GM23338 (cell line): ENCODE data around the gene TPST1. TPM values are rescaled to one million over a fixed set of nuclear protein-coding genes. Genes with fewer than 3 reads are reported as not detected.

Source experiments
- ATAC-seq: fragments of 200-7000 bp; cut with Tn5 transposase; 3 replicates; pipeline ENCODE4 v1.9.1; 2020
- DNase-seq: peaks from one replicate; pipeline ENCODE4 v3.0.0-alpha.2; 2015; ENCODE audit warnings: low spot score
- H2AFZ ChIP-seq: fragments of 200-600 bp; sonication (generic); 2 replicates; pipeline ENCODE4 v1.8.0; 2016; ENCODE audit warnings: antibody characterized with exemption, mild to moderate bottlenecking, moderate library complexity
- H3F3A ChIP-seq: fragments of 200-600 bp; sonication (generic); replicated peaks from 2 replicates; pipeline ENCODE4 v1.8.0; 2017; ENCODE audit warnings: antibody characterized with exemption, mixed run types, low read depth
- H3K27ac ChIP-seq: fragments of 200-600 bp; sonication (generic); 2 replicates; pipeline ENCODE4 v1.6.1; 2016; ENCODE audit warnings: low read depth
- H3K27me3 ChIP-seq: fragments of 200-600 bp; sonication (generic); 2 replicates; pipeline ENCODE4 v1.8.0; 2016; ENCODE audit warnings: mild to moderate bottlenecking, mixed run types, moderate library complexity; ENCODE audit not compliant: insufficient read depth
- H3K36me3 ChIP-seq: fragments of 200-600 bp; sonication (generic); 2 replicates; pipeline ENCODE4 v1.8.0; 2016; ENCODE audit warnings: mild to moderate bottlenecking; ENCODE audit not compliant: insufficient read depth
- H3K4me1 ChIP-seq: fragments of 200-600 bp; sonication (generic); 2 replicates; pipeline ENCODE4 v1.8.0; 2016; ENCODE audit warnings: mild to moderate bottlenecking, moderate library complexity; ENCODE audit not compliant: insufficient read depth
- H3K4me2 ChIP-seq: fragments of 200-600 bp; sonication (generic); 2 replicates; pipeline ENCODE4 v1.7.1; 2017; ENCODE audit warnings: mixed run types
- H3K4me3 ChIP-seq: fragments of 200-600 bp; sonication (generic); 2 replicates; pipeline ENCODE4 v1.6.1; 2016; ENCODE audit warnings: mixed run types
- H3K79me2 ChIP-seq: fragments of 200-600 bp; sonication (generic); replicated peaks from 2 replicates; pipeline ENCODE4 v1.8.0; 2017; ENCODE audit warnings: mild to moderate bottlenecking; ENCODE audit not compliant: insufficient read depth
- H3K9me2 ChIP-seq: fragments of 200-600 bp; sonication (generic); 2 replicates; pipeline ENCODE4 v1.8.0; 2017; ENCODE audit not compliant: insufficient read depth
- H4K20me1 ChIP-seq: fragments of 200-600 bp; sonication (generic); replicated peaks from 2 replicates; pipeline ENCODE4 v1.8.0; 2017; ENCODE audit warnings: mild to moderate bottlenecking; ENCODE audit not compliant: insufficient read depth
- H3K27ac Mint-ChIP-seq: 2 replicates; pipeline ENCODE4 v1.8.0; 2020; ENCODE audit warnings: inconsistent platforms, mild to moderate bottlenecking, moderate library complexity, mixed read lengths
- H3K27me3 Mint-ChIP-seq: 3 replicates; pipeline ENCODE4 v1.8.0; 2022; ENCODE audit warnings: low read depth, mild to moderate bottlenecking, moderate library complexity, mixed read lengths, inconsistent platforms; ENCODE audit not compliant: insufficient read depth, poor library complexity
- H3K36me3 Mint-ChIP-seq: 3 replicates; pipeline ENCODE4 v1.8.0; 2021; ENCODE audit warnings: low read depth, mild to moderate bottlenecking, inconsistent platforms, moderate library complexity, mixed read lengths
- H3K4me1 Mint-ChIP-seq: 3 replicates; pipeline ENCODE4 v1.8.0; 2020; ENCODE audit warnings: mild to moderate bottlenecking, inconsistent platforms, mixed read lengths
- H3K4me3 Mint-ChIP-seq: 3 replicates; pipeline ENCODE4 v1.8.0; 2021; ENCODE audit warnings: moderate library complexity, mild to moderate bottlenecking, inconsistent platforms, mixed read lengths
- H3K9me3 Mint-ChIP-seq: 3 replicates; pipeline ENCODE4 v1.8.0; 2020; ENCODE audit warnings: moderate library complexity, mild to moderate bottlenecking, inconsistent platforms, mixed read lengths
- EZH2 ChIP-seq: fragments of 200-600 bp; sonication (generic); IDR thresholded peaks from one replicate; pipeline ENCODE4 v1.8.0; 2017; ENCODE audit warnings: antibody characterized with exemption, mild to moderate bottlenecking, low read depth; ENCODE audit not compliant: unreplicated experiment
- EZH2phosphoT487 ChIP-seq: fragments of 200-600 bp; sonication (generic); IDR thresholded peaks from one replicate; pipeline ENCODE4 v1.8.1; 2018; ENCODE audit warnings: antibody characterized with exemption; ENCODE audit not compliant: unreplicated experiment
- JUNB ChIP-seq: IDR thresholded peaks from one replicate; pipeline ENCODE4 v1.6.1; 2016; ENCODE audit warnings: antibody characterized with exemption; ENCODE audit not compliant: unreplicated experiment
- NANOG ChIP-seq: IDR thresholded peaks from 2 replicates; pipeline ENCODE4 v1.6.1; 2016; ENCODE audit warnings: antibody characterized with exemption, borderline replicate concordance
- POLR2AphosphoS5 ChIP-seq: IDR thresholded peaks from 2 replicates; pipeline ENCODE4 v1.6.1; 2016; ENCODE audit warnings: antibody characterized with exemption, low read depth
- REST ChIP-seq: IDR thresholded peaks from one replicate; pipeline ENCODE4 v1.6.1; 2018; ENCODE audit warnings: antibody characterized with exemption; ENCODE audit not compliant: unreplicated experiment
- STAT1 ChIP-seq: IDR thresholded peaks from one replicate; pipeline ENCODE4 v1.6.1; 2016; ENCODE audit warnings: antibody characterized with exemption; ENCODE audit not compliant: unreplicated experiment
- ZNF114 ChIP-seq: fragments of 250-450 bp; sonication (Bioruptor Pico); IDR thresholded peaks from 2 replicates; pipeline ENCODE4 v1.5.0; 2020; ENCODE audit warnings: mild to moderate bottlenecking, moderate library complexity
- ZNF331 ChIP-seq: fragments of 250-450 bp; sonication (Bioruptor Pico); IDR thresholded peaks from 2 replicates; pipeline ENCODE4 v1.5.0; 2020; ENCODE audit warnings: low read depth, mild to moderate bottlenecking, moderate library complexity
- ZNF462 ChIP-seq: fragments of 250-450 bp; sonication (Bioruptor Pico); IDR thresholded peaks from 2 replicates; pipeline ENCODE4 v1.5.0; 2020; ENCODE audit warnings: mild to moderate bottlenecking, moderate library complexity
- polyA plus RNA-seq: library from polyadenylated mRNA; unstranded; fragments of >200 nt; fragmentation: Nextera tagmentation; extraction: Ambion mirVana; gene quantifications from 2 replicates; pipeline ENCODE4 v1.2.1, GENCODE V29; 2016
- total RNA-seq: library from RNA; depleted of rRNA; stranded (reverse); fragments of >200 nt; shearing (Covaris generic); gene quantifications from 2 replicates; pipeline ENCODE4 v1.2.3, GENCODE V29; 2014
- TF ChIP-seq, protein P1 (sequence below): IDR thresholded peaks from 2 replicates; pipeline ENCODE4 v1.6.1; 2016; ENCODE audit warnings: antibody characterized with exemption

TPST1 gene
- total and polyA plus RNA-seq, 2 experiments from 2014 or later, result 10.7 to 19.2 TPM

- TF ChIP-seq ZNF462, result no peak
- no peak for TF ChIP-seq REST
- TF ChIP-seq JUNB, result no peak
- no peak for TF ChIP-seq NANOG
- TF ChIP-seq POLR2AphosphoS5, result no peak
These were observed 99.4 kb downstream of the TPST1 start (continued) for GRCh38 chr7:66304536-66304935.

DNA sequence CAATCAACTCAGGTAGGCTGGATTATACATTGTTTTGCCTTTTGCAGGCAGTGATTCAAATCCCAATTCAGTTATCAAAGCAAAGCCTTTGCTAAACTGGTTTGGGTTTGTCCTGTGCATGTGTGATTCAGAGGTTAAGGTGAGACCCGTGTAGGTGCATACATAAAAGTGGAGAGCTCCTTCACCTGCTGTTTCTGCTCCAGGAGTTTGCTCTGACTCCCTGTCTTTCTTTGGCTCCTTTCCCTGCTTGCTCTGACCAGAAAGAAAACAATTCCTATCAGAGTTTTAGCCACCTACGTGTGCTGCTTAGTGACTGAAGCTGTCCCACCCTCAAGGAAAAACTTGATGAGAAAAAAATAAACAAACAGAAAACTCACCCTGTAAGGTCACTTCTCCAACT, 101.1 kb downstream of the TPST1 start:
- H3K79me2 ChIP-seq, result no peaks in the 10 kb centered on the region
- H3F3A ChIP-seq, result no peaks in the 10 kb centered on the region
- no peaks in the 10 kb centered on the region for H3K36me3 ChIP-seq
- H3K4me1 ChIP-seq, result peaks cover 20% of the 10 kb centered on the region
- no peaks in the 10 kb centered on the region for H3K27me3 ChIP-seq
- H3K4me3 Mint-ChIP-seq, result no peak overlapping the region
- no peaks in the 10 kb centered on the region for H3K9me2 ChIP-seq
- ATAC-seq (no peak), DNase-seq (no peak)
- H3K4me2 ChIP-seq, result no peak overlapping the region
- H4K20me1 ChIP-seq, result peaks cover 3% of the 10 kb centered on the region
- H3K27ac ChIP-seq, result no peak overlapping the region
- no peak overlapping the region for H3K27ac Mint-ChIP-seq
- H3K4me3 ChIP-seq, result no peak overlapping the region
- no peaks in the 10 kb centered on the region for H3K9me3 Mint-ChIP-seq
- H2AFZ ChIP-seq, result no peak overlapping the region
- peaks cover 2% of the 10 kb centered on the region for H3K27me3 Mint-ChIP-seq
- no peaks in the 10 kb centered on the region for H3K36me3 Mint-ChIP-seq
- H3K4me1 Mint-ChIP-seq, result peaks cover 20% of the 10 kb centered on the region
- TF ChIP-seq NANOG (no peak), ZNF331 (no peak), STAT1 (no peak), REST (no peak), ZNF114 (CRISPR knock-in tag) (no peak), EZH2phosphoT487 (no peak), EZH2 (no peak)
- TF ChIP-seq, protein P1, sequence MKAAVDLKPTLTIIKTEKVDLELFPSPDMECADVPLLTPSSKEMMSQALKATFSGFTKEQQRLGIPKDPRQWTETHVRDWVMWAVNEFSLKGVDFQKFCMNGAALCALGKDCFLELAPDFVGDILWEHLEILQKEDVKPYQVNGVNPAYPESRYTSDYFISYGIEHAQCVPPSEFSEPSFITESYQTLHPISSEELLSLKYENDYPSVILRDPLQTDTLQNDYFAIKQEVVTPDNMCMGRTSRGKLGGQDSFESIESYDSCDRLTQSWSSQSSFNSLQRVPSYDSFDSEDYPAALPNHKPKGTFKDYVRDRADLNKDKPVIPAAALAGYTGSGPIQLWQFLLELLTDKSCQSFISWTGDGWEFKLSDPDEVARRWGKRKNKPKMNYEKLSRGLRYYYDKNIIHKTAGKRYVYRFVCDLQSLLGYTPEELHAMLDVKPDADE, result no peak
